ENCODE results near the gene SLC16A8.
"Not testable (repeated sequence)": the region's sequence is repeated elsewhere in the genome, so short reads cannot be mapped to it uniquely, and the experiment has no call there.

Gene SLC16A8

GRCh38 chr22:38085501-38085900 lies 1.5 kb upstream of the SLC16A8 start:
- no peak for DNase-seq

GRCh38 chr22:38085056-38085455 lies 1.1 kb upstream of the SLC16A8 start:
- no peak for DNase-seq

- DNase-seq, result no peak
These were observed 836 bp downstream of the SLC16A8 start for GRCh38 chr22:38082986-38083710.

- no peak for DNase-seq
These were observed 1.8 kb downstream of the SLC16A8 start for GRCh38 chr22:38081941-38082828.

- no peak for DNase-seq
These were observed 2.4 kb downstream of the SLC16A8 start for GRCh38 chr22:38081636-38081940.

- peak; percentile 42 for DNase-seq
These were observed 2.9 kb downstream of the SLC16A8 start for GRCh38 chr22:38080850-38081635.

- no peak for DNase-seq
These were observed 3.5 kb downstream of the SLC16A8 start for GRCh38 chr22:38080474-38080849.

GRCh38 chr22:38079804-38080203 lies 4.2 kb downstream of the SLC16A8 start:
- DNase-seq, result no peak

GRCh38 chr22:38079208-38079607 lies 4.8 kb downstream of the SLC16A8 start:
- not testable (repeated sequence) for DNase-seq

- no peak for DNase-seq
These were observed 5.7 kb downstream of the SLC16A8 start for GRCh38 chr22:38078046-38078840.

GRCh38 chr22:38077595-38077994 lies 6.4 kb downstream of the SLC16A8 start:
- DNase-seq, result no peak

GRCh38 chr22:38077096-38077495 lies 6.9 kb downstream of the SLC16A8 start:
- DNase-seq, result no peak

- DNase-seq, result no peak
These were observed 8.0 kb downstream of the SLC16A8 start for GRCh38 chr22:38075961-38076360.

- DNase-seq, result no peak
These were observed 8.7 kb downstream of the SLC16A8 start for GRCh38 chr22:38075105-38075825.

- DNase-seq, result no peak
These were observed 9.5 kb downstream of the SLC16A8 start for GRCh38 chr22:38074181-38075104.

- DNase-seq, result no peak
These were observed 10.5 kb downstream of the SLC16A8 start for GRCh38 chr22:38073150-38074130.

GRCh38 chr22:38072322-38073149 lies 11.4 kb downstream of the SLC16A8 start:
- no peak for DNase-seq
